H1 (cell line): ENCODE results near the gene PPM1K. TPM values are rescaled to one million over a fixed set of nuclear protein-coding genes. Genes with fewer than 3 reads are reported as not detected.

ENCODE experiments used
- CTCF ChIA-PET: fragments of 300-600 bp; sonication (Branson Sonifier 250); formaldehyde crosslinking; loops from one replicate; lab custom pipeline; 2021; ENCODE audit not compliant: partially characterized antibody; lab: Charles Lee
- POLR2A ChIA-PET: fragments of 300-600 bp; sonication (Branson Sonifier 250); formaldehyde crosslinking; loops from one replicate; lab custom pipeline; 2021; ENCODE audit warnings: inconsistent platforms; ENCODE audit not compliant: partially characterized antibody; lab: Charles Lee
- DNase-seq, 2 experiments: peaks; one replicate each; pipeline versions ENCODE4 v3.0.0 to v3.0.0-alpha.2; 2010 to 2022; ENCODE audit warnings: low spot score in 2 of 2, low read depth in 1 of 2, mixed read lengths in 1 of 2
- FAIRE-seq: peaks from 2 replicates; lab custom pipeline; 2011; peaks lifted over from hg19 to GRCh38; lab: Jason Lieb, UNC
- H2AFZ ChIP-seq: 2 replicates; pipeline ENCODE4 v1.8.1; 2012; ENCODE audit warnings: low read length, inconsistent platforms
- H2AK5ac ChIP-seq: 2 replicates; pipeline ENCODE4 v1.6.1; 2013; ENCODE audit warnings: low read depth, low read length
- H2BK120ac ChIP-seq: replicated peaks from 2 replicates; pipeline ENCODE3; 2013; ENCODE audit warnings: low read depth, low read length, inconsistent platforms
- H2BK12ac ChIP-seq: 2 replicates; pipeline ENCODE4 v1.6.1; 2013; ENCODE audit warnings: low read depth, low read length
- H2BK15ac ChIP-seq: 2 replicates; pipeline ENCODE4 v1.6.1; 2013; ENCODE audit warnings: low read length
- H2BK20ac ChIP-seq: 2 replicates; pipeline ENCODE4 v1.6.1; 2013; ENCODE audit warnings: low read length
- H2BK5ac ChIP-seq: 2 replicates; pipeline ENCODE4 v1.6.1; 2013; ENCODE audit warnings: low read depth, low read length
- H3K14ac ChIP-seq: 2 replicates; pipeline ENCODE4 v1.6.1; 2013; ENCODE audit warnings: inconsistent platforms; ENCODE audit not compliant: insufficient read length
- H3K18ac ChIP-seq: 2 replicates; pipeline ENCODE4 v1.6.1; 2013; ENCODE audit warnings: low read length; ENCODE audit errors: extremely low read depth
- H3K23ac ChIP-seq: 2 replicates; pipeline ENCODE4 v1.6.1; 2013; ENCODE audit warnings: inconsistent platforms; ENCODE audit not compliant: insufficient read length
- H3K23me2 ChIP-seq: 2 replicates; pipeline ENCODE4 v1.6.1; 2013; ENCODE audit warnings: low read depth, low read length
- H3K27ac ChIP-seq: 2 replicates; pipeline ENCODE4 v1.6.1; 2011; ENCODE audit warnings: low read depth, low read length, inconsistent platforms
- H3K27me3 ChIP-seq, 4 experiments: replicated peaks in 1 of 4; 1 replicate in 1 of 4; 2 replicates in 3 of 4; pipeline versions ENCODE4 v1.6.1 to v1.8.1; 2011 to 2013; ENCODE audit warnings: low read length in 3 of 4, mild to moderate bottlenecking in 3 of 4, inconsistent platforms in 2 of 4, mixed read lengths in 2 of 4, moderate library complexity in 1 of 4; ENCODE audit not compliant: control insufficient read depth in 3 of 4, insufficient read depth in 3 of 4; ENCODE audit errors: extremely low read depth in 1 of 4
- H3K36me3 ChIP-seq, 4 experiments: 2 replicates each; pipeline versions ENCODE4 v1.6.1 to v1.8.1; 2011 to 2013; ENCODE audit warnings: mild to moderate bottlenecking in 4 of 4, low read length in 3 of 4, moderate library complexity in 2 of 4, control low read depth in 1 of 4, inconsistent platforms in 1 of 4; ENCODE audit not compliant: insufficient read depth in 4 of 4, control insufficient read depth in 2 of 4
- H3K4ac ChIP-seq: replicated peaks from 2 replicates; pipeline ENCODE3; 2013; ENCODE audit warnings: low read length, low read depth, mixed read lengths, inconsistent platforms; ENCODE audit not compliant: insufficient read length
- H3K4me1 ChIP-seq, 4 experiments: replicated peaks in 1 of 4; 1 replicate in 1 of 4; 2 replicates in 3 of 4; pipeline versions ENCODE4 v1.6.1 to v1.8.1; 2011 to 2013; ENCODE audit warnings: low read length in 3 of 4, inconsistent platforms in 2 of 4, mixed read lengths in 1 of 4; ENCODE audit not compliant: insufficient read depth in 4 of 4, control insufficient read depth in 3 of 4
- H3K4me2 ChIP-seq, 2 experiments: 2 replicates each; pipeline versions ENCODE4 v1.6.1 to v1.8.1; 2011 to 2013; ENCODE audit warnings: low read depth in 2 of 2, low read length in 2 of 2, control low read depth in 1 of 2, inconsistent platforms in 1 of 2, mild to moderate bottlenecking in 1 of 2; ENCODE audit not compliant: insufficient read depth in 1 of 2
- H3K4me3 ChIP-seq, 4 experiments: fragments of 200-600, 300-600 bp in 1 of 4; sonication (generic), shearing (Covaris generic), sonication (Bioruptor Twin) in 1 of 4; 2 replicates each; pipeline versions ENCODE4 v1.5.1 to v1.8.1; 2011 to 2016; ENCODE audit warnings: low read length in 4 of 4, low read depth in 3 of 4, control low read depth in 2 of 4, inconsistent platforms in 2 of 4, mild to moderate bottlenecking in 2 of 4, mixed read lengths in 1 of 4, moderate library complexity in 1 of 4; ENCODE audit not compliant: insufficient read depth in 2 of 4; ENCODE audit errors: extremely low read depth in 1 of 4
- H3K56ac ChIP-seq: replicated peaks from 2 replicates; pipeline ENCODE3; 2013; ENCODE audit warnings: low read depth, mild to moderate bottlenecking, mixed read lengths, low read length, inconsistent platforms; ENCODE audit not compliant: insufficient read length
- H3K79me1 ChIP-seq: 2 replicates; pipeline ENCODE4 v1.6.1; 2013; ENCODE audit warnings: low read depth, low read length, control low read depth
- H3K79me2 ChIP-seq, 2 experiments: 2 replicates each; pipeline versions ENCODE4 v1.6.1 to v1.8.1; 2012 to 2013; ENCODE audit warnings: low read length in 2 of 2, mild to moderate bottlenecking in 2 of 2, inconsistent platforms in 1 of 2; ENCODE audit not compliant: insufficient read depth in 2 of 2, control insufficient read depth in 1 of 2
- H3K9ac ChIP-seq, 4 experiments: replicated peaks in 1 of 4; 1 replicate in 1 of 4; 2 replicates in 3 of 4; pipeline versions ENCODE4 v1.6.1 to v1.8.1; 2011 to 2013; ENCODE audit warnings: low read depth in 3 of 4, low read length in 3 of 4, control low read depth in 2 of 4, mild to moderate bottlenecking in 2 of 4, moderate library complexity in 2 of 4, inconsistent platforms in 1 of 4; ENCODE audit errors: extremely low read depth in 1 of 4
- H3K9me3 ChIP-seq, 2 experiments: 2 replicates each; pipeline versions ENCODE4 v1.6.1 to v1.8.1; 2012 to 2013; ENCODE audit warnings: mild to moderate bottlenecking in 2 of 2, moderate library complexity in 2 of 2, control low read depth in 1 of 2, inconsistent platforms in 1 of 2, low read depth in 1 of 2, low read length in 1 of 2, mixed read lengths in 1 of 2; ENCODE audit not compliant: insufficient read depth in 2 of 2
- H4K20me1 ChIP-seq, 2 experiments: replicated peaks in 1 of 2; 2 replicates each; pipeline versions ENCODE3 to v1.8.1; 2011 to 2013; ENCODE audit warnings: inconsistent platforms in 2 of 2, low read length in 2 of 2, mild to moderate bottlenecking in 1 of 2; ENCODE audit not compliant: insufficient read depth in 2 of 2, control insufficient read depth in 1 of 2
- H4K5ac ChIP-seq: 2 replicates; pipeline ENCODE4 v1.6.1; 2013; ENCODE audit warnings: low read length, low read depth, mixed read lengths, inconsistent platforms; ENCODE audit not compliant: insufficient read length
- H4K8ac ChIP-seq: 2 replicates; pipeline ENCODE4 v1.8.0; 2013; ENCODE audit warnings: mild to moderate bottlenecking, moderate library complexity, low read length, inconsistent platforms; ENCODE audit not compliant: insufficient read depth; ENCODE audit errors: extremely low read depth
- H4K91ac ChIP-seq: replicated peaks from 2 replicates; pipeline ENCODE3; 2013; ENCODE audit warnings: low read length, mixed read lengths, inconsistent platforms; ENCODE audit not compliant: insufficient read length
- EGR1 ChIP-seq: IDR thresholded peaks from 2 replicates; pipeline ENCODE4 v1.6.1; 2011; ENCODE audit warnings: low read depth, low read length, borderline replicate concordance
- GTF2F1 ChIP-seq: IDR thresholded peaks from 2 replicates; pipeline ENCODE4 v1.6.1; 2012; ENCODE audit warnings: low read depth, low read length, improper control_type of control experiment, borderline replicate concordance
- KDM1A ChIP-seq: fragments of 200-600, 300-600 bp; sonication (generic); IDR thresholded peaks from 2 replicates; pipeline ENCODE4 v1.7.1; 2016; ENCODE audit warnings: mild to moderate bottlenecking, low read length, borderline replicate concordance
- PHF8 ChIP-seq: fragments of 200-600 bp; sonication (generic); conservative IDR thresholded peaks from 2 replicates; pipeline ENCODE4 v1.7.1; 2012; ENCODE audit warnings: low read depth, mild to moderate bottlenecking, inconsistent platforms, low read length, moderate library complexity
- SP4 ChIP-seq: IDR thresholded peaks from 2 replicates; pipeline ENCODE4 v1.6.1; 2012; ENCODE audit warnings: low read length, inconsistent platforms
- SUZ12 ChIP-seq: fragments of 200-600 bp; sonication (generic); IDR thresholded peaks from 2 replicates; pipeline ENCODE4 v1.6.1; 2012; ENCODE audit warnings: mild to moderate bottlenecking, inconsistent platforms, low read length, moderate library complexity, mixed read lengths
- ZNF274 ChIP-seq: IDR thresholded peaks from 2 replicates; pipeline ENCODE4 v1.7.0; 2012; ENCODE audit warnings: low read length, borderline replicate concordance; ENCODE audit errors: extremely low read depth
- WGBS, 2 experiments: shearing (Covaris generic) in 1 of 2; methylation state at CpG; one replicate each; pipeline versions ENCODE4 v1.1.6 to v1.1.7; 2013 to 2015; ENCODE audit warnings: low lambda C conversion rate in 2 of 2, mixed read lengths in 2 of 2, inconsistent platforms in 1 of 2, low coverage in 1 of 2, missing lambda C conversion rate in 1 of 2; ENCODE audit not compliant: insufficient replicate concordance in 2 of 2, insufficient coverage in 1 of 2, insufficient read length in 1 of 2; ENCODE audit errors: extremely low coverage in 1 of 2, missing lambda C conversion rate in 1 of 2; 5-methylcytosine and 5-hydroxymethylcytosine counted together
- polyA plus RNA-seq, 7 experiments: library from polyadenylated mRNA; depleted of rRNA in 3 of 7; stranded (reverse) in 5 of 7; unstranded in 2 of 7; fragments of >200 nt in 5 of 7; fragments of 200-250 nt in 2 of 7; gene quantifications; 1 replicate in 5 of 7; 2 replicates in 1 of 7; 4 replicates in 1 of 7; pipeline versions ENCODE4 v1.2.1 to v1.2.3, GENCODE V29; 2011 to 2013; ENCODE audit warnings: missing spikeins in 2 of 7, mixed read lengths in 2 of 7
- total RNA-seq: library from RNA; stranded (reverse); fragmentation: NEBNext Ultra II Directional; extraction: Animal tissue kit (Norgen Biotek cat#: 25700); gene quantifications from 2 replicates; pipeline ENCODE4 v1.2.1, GENCODE V29; 2021

PPM1K gene
- total and polyA plus RNA-seq, 2 of the 8 experiments (the other 6 are each of a cell fraction or from before 2014, with no cell fraction given) = 4.2 to 10.7 TPM

DNA sequence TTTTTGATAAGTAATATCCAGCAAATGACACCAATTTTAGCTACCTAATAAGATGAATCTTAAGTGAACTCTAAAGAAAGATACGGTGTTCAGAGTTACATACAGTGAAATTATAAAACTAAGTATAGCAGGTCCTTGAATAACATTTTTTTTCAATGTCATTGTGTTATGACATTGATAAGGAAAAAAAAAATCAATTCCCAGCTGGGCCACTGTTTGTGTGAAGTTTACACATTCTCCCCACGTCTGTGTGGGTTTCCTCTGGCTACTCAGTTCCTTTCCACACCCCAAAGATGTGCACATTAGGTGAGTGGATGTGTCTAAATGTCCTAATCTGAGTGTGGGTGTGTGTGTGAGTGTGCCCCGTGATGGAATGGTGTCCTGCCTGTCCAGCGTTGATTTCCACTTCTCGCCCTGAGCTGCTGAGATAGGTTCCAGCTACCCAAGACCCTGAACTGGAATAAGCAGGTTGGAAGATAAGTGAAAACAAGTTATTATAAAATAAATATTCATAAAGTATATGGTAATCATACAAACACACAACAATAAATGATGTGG lies 31.2 kb upstream of the PPM1K start:
- H4K20me1 ChIP-seq = no peaks in the 10 kb centered on the region
- H3K4me2 ChIP-seq = no peak overlapping the region
- no peaks in the 10 kb centered on the region for H3K79me2 ChIP-seq
- H3K9me3 ChIP-seq = peaks cover 0 to 7% of the 10 kb centered on the region in 2 experiments; a peak in 1 of 4 replicates
- H4K5ac ChIP-seq = no peak overlapping the region
- no peak for DNase-seq
- no peaks in the 10 kb centered on the region for H3K23me2 ChIP-seq
- H3K36me3 ChIP-seq = no peaks in the 10 kb centered on the region
- no peak overlapping the region for H2BK12ac ChIP-seq
- no peak overlapping the region for H3K27ac ChIP-seq
- H3K79me1 ChIP-seq = no peaks in the 10 kb centered on the region
- H3K27me3 ChIP-seq = no peaks in the 10 kb centered on the region; a peak in 1 of 7 replicates
- no peak overlapping the region for H3K56ac ChIP-seq
- no peak overlapping the region for H3K18ac ChIP-seq
- no peak overlapping the region for H3K14ac ChIP-seq
- no peak overlapping the region for H3K23ac ChIP-seq
- FAIRE-seq = no peak
- ChIA-PET POLR2A (interaction anchor here (1.2 kb wide), 1 partner anchor 19 kb away, joined by 3 read pairs; no protein-coding TSS in a partner anchor), CTCF (interaction anchor here (0.9 to 1.3 kb wide), 2 partner anchors 69 to 261 kb away, joined by 3 read pairs; no protein-coding TSS in a partner anchor)
- no peak overlapping the region for H3K4me3 ChIP-seq
- no peak overlapping the region for H3K4ac ChIP-seq
- H2AK5ac ChIP-seq = no peak overlapping the region
- H2BK120ac ChIP-seq = no peak overlapping the region
- H2BK5ac ChIP-seq = no peak overlapping the region
- peaks cover 0 to 5% (median 3%) of the 10 kb centered on the region in 4 experiments; a peak in 5 of 7 replicates for H3K4me1 ChIP-seq
- H2BK15ac ChIP-seq = no peak overlapping the region
- H4K91ac ChIP-seq = no peak overlapping the region
- H4K8ac ChIP-seq = no peak overlapping the region
- H2AFZ ChIP-seq = no peak overlapping the region
- WGBS, 2 experiments = 91% methylated on average over 5 of the region's 5 CpGs; no CpG with 5 or more reads in 1 of the 2 experiments
- H2BK20ac ChIP-seq = no peak overlapping the region
- no peak overlapping the region for H3K9ac ChIP-seq
- TF ChIP-seq EGR1 = no peak
- TF ChIP-seq SUZ12 = no peak
- no peak for TF ChIP-seq KDM1A
- TF ChIP-seq PHF8 = no peak
- no peak for TF ChIP-seq GTF2F1
- no peak for TF ChIP-seq ZNF274
- no peak for TF ChIP-seq SP4
